K562 (cell line): Measurements from ENCODE around the gene SLC22A1.

Experiments used
- DNMT1 ChIP-seq: fragments of 450-650 bp; IDR thresholded peaks from 2 replicates; pipeline ENCODE4 v1.6.1; 2016; ENCODE audit warnings: antibody characterized with exemption, mild to moderate bottlenecking
- EZH2 ChIP-seq: IDR thresholded peaks from 2 replicates; pipeline ENCODE4 v1.6.1; 2012; ENCODE audit warnings: low read depth, mild to moderate bottlenecking, inconsistent platforms, low read length, borderline replicate concordance
- FIP1L1 ChIP-seq: fragments of 200-400 bp; formaldehyde crosslinking; IDR thresholded peaks from 2 replicates; pipeline ENCODE4 v1.6.1; 2018; ENCODE audit warnings: mild to moderate bottlenecking, low read depth, low read length; ENCODE audit not compliant: poor library complexity, severe bottlenecking
- ZNF143 ChIP-seq: sonication (generic); formaldehyde crosslinking; IDR thresholded peaks from 2 replicates; pipeline ENCODE4 v1.9.0; 2022; ENCODE audit warnings: mild to moderate bottlenecking, missing genetic modification reagents
- ZNF174 ChIP-seq: fragments of 250-450 bp; sonication (Bioruptor Pico); IDR thresholded peaks from 2 replicates; pipeline ENCODE4 v1.4.0; 2020; ENCODE audit warnings: mild to moderate bottlenecking
- TF ChIP-seq, protein P1 (sequence below): fragments of 200-600 bp; sonication (generic); IDR thresholded peaks from one replicate; pipeline ENCODE4 v1.6.1; 2012; ENCODE audit warnings: mild to moderate bottlenecking, low read depth, low read length, inconsistent platforms
- TF ChIP-seq, protein P2 (sequence below), 3 experiments: IDR thresholded peaks in 2 of 3; conservative IDR thresholded peaks in 1 of 3; 2 replicates each; pipeline ENCODE4 v1.5.1; 2011 to 2012; ENCODE audit warnings: low read length in 3 of 3, mild to moderate bottlenecking in 3 of 3, control low read depth in 2 of 3, improper control_type of control experiment in 1 of 3, inconsistent platforms in 1 of 3, low read depth in 1 of 3, mixed read lengths in 1 of 3, moderate library complexity in 1 of 3; ENCODE audit not compliant: insufficient read depth in 2 of 3
- TF ChIP-seq, protein P3 (sequence below): fragments of 450-650 bp; formaldehyde crosslinking; IDR thresholded peaks from 2 replicates; pipeline ENCODE4 v1.4.0; 2022; ENCODE audit warnings: mild to moderate bottlenecking, moderate library complexity

DNA sequence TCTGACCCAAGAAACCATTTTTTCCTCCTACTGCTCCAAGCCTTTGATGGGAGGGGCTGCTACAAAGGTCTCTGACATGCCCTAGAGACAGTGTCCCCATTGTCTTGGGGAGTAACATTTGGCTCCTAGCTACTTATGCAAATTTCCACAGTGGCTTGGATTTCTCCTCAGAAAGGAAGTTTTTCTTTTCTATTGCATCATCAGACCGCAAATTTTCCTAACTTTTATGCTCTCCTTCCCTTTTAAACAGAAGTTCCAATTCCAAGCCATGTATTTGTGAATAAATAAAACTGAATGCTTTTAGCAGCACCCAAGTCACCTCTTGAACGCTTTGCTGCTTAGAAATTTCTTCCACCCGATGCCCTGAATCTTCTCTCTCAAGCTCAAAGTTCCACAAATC lies 86.0 kb downstream of the SLC22A1 start:
- TF ChIP-seq ZNF174 = no peak
- TF ChIP-seq, protein P1, sequence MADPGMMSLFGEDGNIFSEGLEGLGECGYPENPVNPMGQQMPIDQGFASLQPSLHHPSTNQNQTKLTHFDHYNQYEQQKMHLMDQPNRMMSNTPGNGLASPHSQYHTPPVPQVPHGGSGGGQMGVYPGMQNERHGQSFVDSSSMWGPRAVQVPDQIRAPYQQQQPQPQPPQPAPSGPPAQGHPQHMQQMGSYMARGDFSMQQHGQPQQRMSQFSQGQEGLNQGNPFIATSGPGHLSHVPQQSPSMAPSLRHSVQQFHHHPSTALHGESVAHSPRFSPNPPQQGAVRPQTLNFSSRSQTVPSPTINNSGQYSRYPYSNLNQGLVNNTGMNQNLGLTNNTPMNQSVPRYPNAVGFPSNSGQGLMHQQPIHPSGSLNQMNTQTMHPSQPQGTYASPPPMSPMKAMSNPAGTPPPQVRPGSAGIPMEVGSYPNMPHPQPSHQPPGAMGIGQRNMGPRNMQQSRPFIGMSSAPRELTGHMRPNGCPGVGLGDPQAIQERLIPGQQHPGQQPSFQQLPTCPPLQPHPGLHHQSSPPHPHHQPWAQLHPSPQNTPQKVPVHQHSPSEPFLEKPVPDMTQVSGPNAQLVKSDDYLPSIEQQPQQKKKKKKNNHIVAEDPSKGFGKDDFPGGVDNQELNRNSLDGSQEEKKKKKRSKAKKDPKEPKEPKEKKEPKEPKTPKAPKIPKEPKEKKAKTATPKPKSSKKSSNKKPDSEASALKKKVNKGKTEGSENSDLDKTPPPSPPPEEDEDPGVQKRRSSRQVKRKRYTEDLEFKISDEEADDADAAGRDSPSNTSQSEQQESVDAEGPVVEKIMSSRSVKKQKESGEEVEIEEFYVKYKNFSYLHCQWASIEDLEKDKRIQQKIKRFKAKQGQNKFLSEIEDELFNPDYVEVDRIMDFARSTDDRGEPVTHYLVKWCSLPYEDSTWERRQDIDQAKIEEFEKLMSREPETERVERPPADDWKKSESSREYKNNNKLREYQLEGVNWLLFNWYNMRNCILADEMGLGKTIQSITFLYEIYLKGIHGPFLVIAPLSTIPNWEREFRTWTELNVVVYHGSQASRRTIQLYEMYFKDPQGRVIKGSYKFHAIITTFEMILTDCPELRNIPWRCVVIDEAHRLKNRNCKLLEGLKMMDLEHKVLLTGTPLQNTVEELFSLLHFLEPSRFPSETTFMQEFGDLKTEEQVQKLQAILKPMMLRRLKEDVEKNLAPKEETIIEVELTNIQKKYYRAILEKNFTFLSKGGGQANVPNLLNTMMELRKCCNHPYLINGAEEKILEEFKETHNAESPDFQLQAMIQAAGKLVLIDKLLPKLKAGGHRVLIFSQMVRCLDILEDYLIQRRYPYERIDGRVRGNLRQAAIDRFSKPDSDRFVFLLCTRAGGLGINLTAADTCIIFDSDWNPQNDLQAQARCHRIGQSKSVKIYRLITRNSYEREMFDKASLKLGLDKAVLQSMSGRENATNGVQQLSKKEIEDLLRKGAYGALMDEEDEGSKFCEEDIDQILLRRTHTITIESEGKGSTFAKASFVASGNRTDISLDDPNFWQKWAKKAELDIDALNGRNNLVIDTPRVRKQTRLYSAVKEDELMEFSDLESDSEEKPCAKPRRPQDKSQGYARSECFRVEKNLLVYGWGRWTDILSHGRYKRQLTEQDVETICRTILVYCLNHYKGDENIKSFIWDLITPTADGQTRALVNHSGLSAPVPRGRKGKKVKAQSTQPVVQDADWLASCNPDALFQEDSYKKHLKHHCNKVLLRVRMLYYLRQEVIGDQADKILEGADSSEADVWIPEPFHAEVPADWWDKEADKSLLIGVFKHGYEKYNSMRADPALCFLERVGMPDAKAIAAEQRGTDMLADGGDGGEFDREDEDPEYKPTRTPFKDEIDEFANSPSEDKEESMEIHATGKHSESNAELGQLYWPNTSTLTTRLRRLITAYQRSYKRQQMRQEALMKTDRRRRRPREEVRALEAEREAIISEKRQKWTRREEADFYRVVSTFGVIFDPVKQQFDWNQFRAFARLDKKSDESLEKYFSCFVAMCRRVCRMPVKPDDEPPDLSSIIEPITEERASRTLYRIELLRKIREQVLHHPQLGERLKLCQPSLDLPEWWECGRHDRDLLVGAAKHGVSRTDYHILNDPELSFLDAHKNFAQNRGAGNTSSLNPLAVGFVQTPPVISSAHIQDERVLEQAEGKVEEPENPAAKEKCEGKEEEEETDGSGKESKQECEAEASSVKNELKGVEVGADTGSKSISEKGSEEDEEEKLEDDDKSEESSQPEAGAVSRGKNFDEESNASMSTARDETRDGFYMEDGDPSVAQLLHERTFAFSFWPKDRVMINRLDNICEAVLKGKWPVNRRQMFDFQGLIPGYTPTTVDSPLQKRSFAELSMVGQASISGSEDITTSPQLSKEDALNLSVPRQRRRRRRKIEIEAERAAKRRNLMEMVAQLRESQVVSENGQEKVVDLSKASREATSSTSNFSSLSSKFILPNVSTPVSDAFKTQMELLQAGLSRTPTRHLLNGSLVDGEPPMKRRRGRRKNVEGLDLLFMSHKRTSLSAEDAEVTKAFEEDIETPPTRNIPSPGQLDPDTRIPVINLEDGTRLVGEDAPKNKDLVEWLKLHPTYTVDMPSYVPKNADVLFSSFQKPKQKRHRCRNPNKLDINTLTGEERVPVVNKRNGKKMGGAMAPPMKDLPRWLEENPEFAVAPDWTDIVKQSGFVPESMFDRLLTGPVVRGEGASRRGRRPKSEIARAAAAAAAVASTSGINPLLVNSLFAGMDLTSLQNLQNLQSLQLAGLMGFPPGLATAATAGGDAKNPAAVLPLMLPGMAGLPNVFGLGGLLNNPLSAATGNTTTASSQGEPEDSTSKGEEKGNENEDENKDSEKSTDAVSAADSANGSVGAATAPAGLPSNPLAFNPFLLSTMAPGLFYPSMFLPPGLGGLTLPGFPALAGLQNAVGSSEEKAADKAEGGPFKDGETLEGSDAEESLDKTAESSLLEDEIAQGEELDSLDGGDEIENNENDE = no peak
- no peak for TF ChIP-seq FIP1L1
- TF ChIP-seq EZH2 = no peak
- TF ChIP-seq, protein P2, sequence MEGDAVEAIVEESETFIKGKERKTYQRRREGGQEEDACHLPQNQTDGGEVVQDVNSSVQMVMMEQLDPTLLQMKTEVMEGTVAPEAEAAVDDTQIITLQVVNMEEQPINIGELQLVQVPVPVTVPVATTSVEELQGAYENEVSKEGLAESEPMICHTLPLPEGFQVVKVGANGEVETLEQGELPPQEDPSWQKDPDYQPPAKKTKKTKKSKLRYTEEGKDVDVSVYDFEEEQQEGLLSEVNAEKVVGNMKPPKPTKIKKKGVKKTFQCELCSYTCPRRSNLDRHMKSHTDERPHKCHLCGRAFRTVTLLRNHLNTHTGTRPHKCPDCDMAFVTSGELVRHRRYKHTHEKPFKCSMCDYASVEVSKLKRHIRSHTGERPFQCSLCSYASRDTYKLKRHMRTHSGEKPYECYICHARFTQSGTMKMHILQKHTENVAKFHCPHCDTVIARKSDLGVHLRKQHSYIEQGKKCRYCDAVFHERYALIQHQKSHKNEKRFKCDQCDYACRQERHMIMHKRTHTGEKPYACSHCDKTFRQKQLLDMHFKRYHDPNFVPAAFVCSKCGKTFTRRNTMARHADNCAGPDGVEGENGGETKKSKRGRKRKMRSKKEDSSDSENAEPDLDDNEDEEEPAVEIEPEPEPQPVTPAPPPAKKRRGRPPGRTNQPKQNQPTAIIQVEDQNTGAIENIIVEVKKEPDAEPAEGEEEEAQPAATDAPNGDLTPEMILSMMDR (IDR thresholded peaks at IDR 0.05 in 2 of 3, conservative IDR thresholded peaks at IDR 0.05 in 1 of 3; ENCODE audit: insufficient read depth in 2 of 3, low read depth in 1 of 3, low read length in 3 of 3) = no peak
- TF ChIP-seq, protein P3, sequence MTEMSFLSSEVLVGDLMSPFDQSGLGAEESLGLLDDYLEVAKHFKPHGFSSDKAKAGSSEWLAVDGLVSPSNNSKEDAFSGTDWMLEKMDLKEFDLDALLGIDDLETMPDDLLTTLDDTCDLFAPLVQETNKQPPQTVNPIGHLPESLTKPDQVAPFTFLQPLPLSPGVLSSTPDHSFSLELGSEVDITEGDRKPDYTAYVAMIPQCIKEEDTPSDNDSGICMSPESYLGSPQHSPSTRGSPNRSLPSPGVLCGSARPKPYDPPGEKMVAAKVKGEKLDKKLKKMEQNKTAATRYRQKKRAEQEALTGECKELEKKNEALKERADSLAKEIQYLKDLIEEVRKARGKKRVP (CRISPR knock-in tag) = no peak
- no peak for TF ChIP-seq ZNF143 (CRISPR knock-in tag)
- no peak for TF ChIP-seq DNMT1
